ENCODE results near the gene TSHZ1.

TSHZ1 gene

DNA sequence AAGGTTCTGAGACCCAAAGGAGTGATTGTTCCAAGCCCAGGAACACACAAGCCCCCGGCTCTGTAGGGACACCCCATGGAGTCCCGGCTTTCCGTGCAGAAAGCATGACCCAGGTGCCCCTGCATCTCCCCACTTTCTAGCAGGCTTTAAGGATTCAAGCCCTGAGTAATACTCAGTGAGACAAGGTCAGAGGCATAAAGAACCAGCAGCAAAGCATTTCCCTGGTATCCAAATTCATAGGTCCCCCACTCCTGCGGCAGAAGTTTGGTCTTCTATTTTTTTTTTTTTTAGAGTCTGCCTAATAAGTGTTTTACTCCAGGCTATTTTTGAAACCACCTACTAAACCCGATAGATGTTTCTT, 16.3 kb downstream of the TSHZ1 start:
- Histone ChIP-seq H3K36me3 (replicated peaks) (no peaks in the 10 kb centered on the region), H3K27ac (no peak overlapping the region), H3K4me3 (ENCODE audit: low read depth, low read length) (no peak overlapping the region), H3K27me3 (replicated peaks) (no peaks in the 10 kb centered on the region)
- no peak for DNase-seq
- in situ Hi-C loops (cut with HindIII; ENCODE audit: low pct_ligation_motif_present, low sequenced_read_pairs): no loop called here
- TF ChIP-seq, protein P1, sequence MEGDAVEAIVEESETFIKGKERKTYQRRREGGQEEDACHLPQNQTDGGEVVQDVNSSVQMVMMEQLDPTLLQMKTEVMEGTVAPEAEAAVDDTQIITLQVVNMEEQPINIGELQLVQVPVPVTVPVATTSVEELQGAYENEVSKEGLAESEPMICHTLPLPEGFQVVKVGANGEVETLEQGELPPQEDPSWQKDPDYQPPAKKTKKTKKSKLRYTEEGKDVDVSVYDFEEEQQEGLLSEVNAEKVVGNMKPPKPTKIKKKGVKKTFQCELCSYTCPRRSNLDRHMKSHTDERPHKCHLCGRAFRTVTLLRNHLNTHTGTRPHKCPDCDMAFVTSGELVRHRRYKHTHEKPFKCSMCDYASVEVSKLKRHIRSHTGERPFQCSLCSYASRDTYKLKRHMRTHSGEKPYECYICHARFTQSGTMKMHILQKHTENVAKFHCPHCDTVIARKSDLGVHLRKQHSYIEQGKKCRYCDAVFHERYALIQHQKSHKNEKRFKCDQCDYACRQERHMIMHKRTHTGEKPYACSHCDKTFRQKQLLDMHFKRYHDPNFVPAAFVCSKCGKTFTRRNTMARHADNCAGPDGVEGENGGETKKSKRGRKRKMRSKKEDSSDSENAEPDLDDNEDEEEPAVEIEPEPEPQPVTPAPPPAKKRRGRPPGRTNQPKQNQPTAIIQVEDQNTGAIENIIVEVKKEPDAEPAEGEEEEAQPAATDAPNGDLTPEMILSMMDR (IDR thresholded peaks at IDR 0.05; ENCODE audit: low read depth, low read length, missing control alignments): no peak

DNA sequence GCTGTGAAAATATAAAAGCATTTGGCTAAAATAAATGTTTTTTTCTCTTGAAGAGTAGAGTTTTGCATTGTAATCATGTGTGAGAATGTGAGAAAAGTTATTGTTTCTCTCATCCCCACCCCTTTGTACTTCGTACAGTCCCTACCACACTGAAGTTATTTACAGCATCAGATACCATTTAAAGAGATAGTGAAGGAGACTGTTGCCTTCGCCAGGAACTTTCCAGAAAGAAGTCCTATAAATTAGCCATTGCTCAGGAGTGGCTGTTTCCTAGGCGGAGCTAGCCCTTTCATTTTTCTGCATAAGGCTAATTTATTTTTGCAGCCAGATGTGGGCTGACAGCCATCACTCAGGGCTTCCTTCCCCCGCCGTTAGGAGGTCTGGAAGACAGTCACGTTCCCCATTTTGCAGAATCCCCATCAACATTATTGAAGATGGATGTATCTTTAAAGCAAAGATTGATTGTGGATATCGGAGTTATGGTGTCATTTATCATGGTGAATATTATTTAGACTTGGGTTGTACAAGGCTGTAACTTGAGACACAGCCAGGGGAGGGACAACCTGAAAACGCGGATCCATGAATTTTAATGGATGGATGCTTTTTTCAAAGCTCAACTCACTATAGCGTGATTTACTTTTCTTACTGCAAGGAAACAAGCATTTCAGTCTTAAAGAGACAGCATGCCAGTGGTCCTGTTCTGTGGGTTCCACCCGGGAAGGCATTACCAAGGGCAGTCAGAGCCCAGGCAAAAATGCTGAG, 17.1 kb downstream of the TSHZ1 start:
- Histone ChIP-seq H3K36me3 (replicated peaks) (no peaks in the 10 kb centered on the region), H3K4me3 (ENCODE audit: low read depth, low read length) (no peak overlapping the region), H3K27me3 (replicated peaks) (no peaks in the 10 kb centered on the region), H3K27ac (no peak overlapping the region)
- TF ChIP-seq, protein P1 (IDR thresholded peaks at IDR 0.05; ENCODE audit: low read depth, low read length, missing control alignments): no peak
- in situ Hi-C loops (cut with HindIII; ENCODE audit: low pct_ligation_motif_present, low sequenced_read_pairs): no loop called here
- no peak for DNase-seq

DNA sequence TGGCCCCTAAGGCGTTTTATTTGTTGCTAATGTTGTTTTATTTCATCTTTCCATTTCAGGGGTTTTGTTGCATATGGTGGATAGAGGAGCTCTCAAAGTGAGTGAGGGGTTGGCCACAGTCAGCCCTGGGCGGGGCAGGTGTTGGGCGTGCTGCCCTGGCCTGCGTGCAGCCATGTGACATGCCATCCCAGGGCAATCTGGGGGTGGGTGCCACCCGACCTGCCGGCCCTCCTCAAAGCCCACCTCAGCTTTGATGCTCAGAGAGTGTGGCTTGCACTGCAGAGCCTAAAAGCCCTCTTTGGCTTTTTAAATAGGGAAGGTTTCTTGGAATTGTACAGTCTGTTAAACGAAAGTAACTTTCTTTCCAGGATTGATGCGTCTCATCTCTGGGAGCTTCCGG, 18.4 kb downstream of the TSHZ1 start:
- Histone ChIP-seq H3K4me3 (ENCODE audit: low read depth, low read length) (no peak overlapping the region), H3K27ac (no peak overlapping the region), H3K27me3 (replicated peaks) (no peaks in the 10 kb centered on the region), H3K36me3 (replicated peaks) (no peaks in the 10 kb centered on the region)
- TF ChIP-seq, protein P1 (IDR thresholded peaks at IDR 0.05; ENCODE audit: low read depth, low read length, missing control alignments): no peak
- DNase-seq: no peak
- in situ Hi-C loops (cut with HindIII; ENCODE audit: low pct_ligation_motif_present, low sequenced_read_pairs): no loop called here

DNA sequence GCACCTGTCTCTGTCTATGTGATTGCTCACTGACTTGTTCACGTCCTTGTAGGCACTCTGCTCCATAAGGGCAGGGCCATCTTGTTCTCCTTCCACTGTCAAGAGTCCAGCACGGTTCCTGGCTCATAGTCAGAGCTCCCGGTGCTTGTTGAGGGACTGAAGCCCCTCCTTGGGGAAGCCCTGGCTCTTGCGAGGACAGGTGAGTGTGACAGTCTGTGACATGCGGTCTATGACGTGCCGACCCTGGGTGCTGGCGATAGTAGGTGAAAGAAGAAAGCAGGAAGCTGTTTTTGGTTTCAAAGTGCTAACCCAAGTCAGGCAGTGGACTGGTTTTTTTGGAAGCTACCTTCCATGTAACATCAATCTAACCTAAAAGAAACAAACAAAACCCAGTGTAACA, 18.8 kb downstream of the TSHZ1 start:
- Histone ChIP-seq H3K27me3 (replicated peaks) (no peaks in the 10 kb centered on the region), H3K4me3 (ENCODE audit: low read depth, low read length) (no peak overlapping the region), H3K36me3 (replicated peaks) (no peaks in the 10 kb centered on the region), H3K27ac (no peak overlapping the region)
- TF ChIP-seq, protein P1 (IDR thresholded peaks at IDR 0.05; ENCODE audit: low read depth, low read length, missing control alignments): no peak
- in situ Hi-C loops (cut with HindIII; ENCODE audit: low pct_ligation_motif_present, low sequenced_read_pairs): no loop called here
- no peak for DNase-seq

DNA sequence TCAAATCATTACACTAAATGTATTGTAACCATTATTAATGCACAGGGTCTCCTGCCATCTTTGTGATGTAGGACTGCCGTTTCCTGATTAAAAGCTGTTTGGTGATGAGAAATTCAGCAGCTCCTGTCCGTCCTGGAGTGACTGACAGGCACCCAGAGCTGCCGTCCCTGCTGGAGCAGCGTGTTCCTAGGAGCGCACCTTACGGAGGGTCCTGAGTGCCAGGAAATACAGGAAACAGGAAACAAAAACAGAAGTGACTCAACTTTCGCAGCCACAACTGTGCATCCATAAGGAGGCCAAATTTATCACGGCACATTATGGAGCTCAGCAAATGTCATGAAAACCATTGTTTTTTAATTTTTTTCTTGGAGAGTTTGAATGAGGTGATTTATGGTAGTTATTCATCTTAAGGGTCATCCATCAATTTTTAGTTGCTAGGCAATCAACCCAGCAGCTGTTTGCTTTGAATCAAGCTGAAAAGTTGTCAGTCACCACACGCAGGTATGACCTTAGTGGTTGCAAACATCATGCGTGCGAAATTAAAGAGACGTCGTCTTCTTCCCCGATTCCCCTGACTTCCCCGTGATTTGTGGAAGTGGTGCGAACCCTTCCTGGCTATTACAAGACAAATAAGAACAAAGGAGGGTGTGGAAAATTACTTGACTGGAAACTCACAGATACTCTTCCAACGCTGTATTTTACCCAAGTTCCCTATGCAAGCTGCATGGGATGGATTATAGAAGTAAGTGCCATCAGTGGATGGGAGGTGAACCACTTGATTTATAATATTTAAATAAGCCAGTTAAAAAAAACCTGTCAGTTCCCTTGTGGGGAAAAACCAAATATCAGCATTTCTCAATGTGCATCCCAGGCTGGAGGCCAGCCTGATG, 19.8 kb downstream of the TSHZ1 start:
- in situ Hi-C loops (cut with HindIII; ENCODE audit: low pct_ligation_motif_present, low sequenced_read_pairs): no loop called here
- TF ChIP-seq, protein P1 (IDR thresholded peaks at IDR 0.05; ENCODE audit: low read depth, low read length, missing control alignments): no peak
- Histone ChIP-seq H3K36me3 (replicated peaks) (no peaks in the 10 kb centered on the region), H3K27me3 (replicated peaks) (no peaks in the 10 kb centered on the region), H3K27ac (no peak overlapping the region), H3K4me3 (ENCODE audit: low read depth, low read length) (no peak overlapping the region)
- DNase-seq: no peak
